Neutrophil (primary cell): ENCODE data around the gene P2RX6.

Experiments used
- H3K27ac ChIP-seq: fragments of 200-600 bp; sonication (generic); 2 replicates; pipeline ENCODE4 v1.5.1; 2016; ENCODE audit warnings: mild to moderate bottlenecking, moderate library complexity
- H3K27me3 ChIP-seq: fragments of 200-600 bp; sonication (generic); 2 replicates; pipeline ENCODE4 v1.6.0; 2016; ENCODE audit warnings: mild to moderate bottlenecking
- H3K36me3 ChIP-seq: fragments of 200-600 bp; sonication (generic); 2 replicates; pipeline ENCODE4 v1.5.1; 2017
- H3K4me1 ChIP-seq, 2 experiments: fragments of 200-600 bp in 1 of 2; sonication (generic) in 1 of 2; 1 replicate in 1 of 2; 2 replicates in 1 of 2; pipeline versions ENCODE4 v1.5.1 to v1.6.1; 2013 to 2016; ENCODE audit warnings: low read depth in 1 of 2, low read length in 1 of 2, mild to moderate bottlenecking in 1 of 2, moderate library complexity in 1 of 2; ENCODE audit not compliant: control insufficient read depth in 1 of 2, insufficient read depth in 1 of 2
- H3K4me3 ChIP-seq, 2 experiments: fragments of 200-600 bp in 1 of 2; sonication (generic) in 1 of 2; 1 replicate in 1 of 2; 2 replicates in 1 of 2; pipeline ENCODE4 v1.5.1; 2013 to 2016; ENCODE audit warnings: low read depth in 1 of 2, low read length in 1 of 2, mild to moderate bottlenecking in 1 of 2, moderate library complexity in 1 of 2
- H3K9me3 ChIP-seq: fragments of 200-600 bp; sonication (generic); 2 replicates; pipeline ENCODE4 v1.5.1; 2016
- TF ChIP-seq, protein P1 (sequence below): fragments of 200-600 bp; sonication (generic); IDR thresholded peaks from 2 replicates; pipeline ENCODE4 v1.5.1; 2016; ENCODE audit warnings: antibody characterized with exemption

P2RX6 gene

DNA sequence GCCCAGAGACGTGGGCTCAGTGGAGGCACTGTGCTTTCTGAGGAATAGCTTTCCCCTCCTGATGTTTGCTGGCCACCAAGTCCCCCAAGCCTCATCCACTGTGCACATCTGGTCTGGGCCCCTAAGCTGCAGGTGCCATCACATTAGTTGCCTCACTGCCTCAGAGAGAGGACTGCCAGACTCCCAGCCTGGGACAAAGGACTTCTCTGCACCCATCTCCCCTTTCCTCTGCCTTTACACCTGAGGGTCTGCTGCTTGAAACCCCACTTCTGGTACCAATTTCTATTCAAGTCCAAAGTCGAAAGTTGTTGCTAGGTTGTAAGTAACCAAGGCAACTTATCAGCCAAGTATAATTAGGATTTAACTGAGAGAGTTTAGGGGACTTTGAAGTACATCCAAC is 36.5 kb upstream of the P2RX6 start:
- no peaks in the 10 kb centered on the region for H3K36me3 ChIP-seq
- H3K9me3 ChIP-seq, result no peaks in the 10 kb centered on the region
- no peak overlapping the region for H3K4me3 ChIP-seq
- H3K27me3 ChIP-seq, result peaks cover 9% of the 10 kb centered on the region
- H3K4me1 ChIP-seq, result peaks cover 27 to 29% of the 10 kb centered on the region in 2 experiments
- H3K27ac ChIP-seq, result no peak overlapping the region
- TF ChIP-seq, protein P1, sequence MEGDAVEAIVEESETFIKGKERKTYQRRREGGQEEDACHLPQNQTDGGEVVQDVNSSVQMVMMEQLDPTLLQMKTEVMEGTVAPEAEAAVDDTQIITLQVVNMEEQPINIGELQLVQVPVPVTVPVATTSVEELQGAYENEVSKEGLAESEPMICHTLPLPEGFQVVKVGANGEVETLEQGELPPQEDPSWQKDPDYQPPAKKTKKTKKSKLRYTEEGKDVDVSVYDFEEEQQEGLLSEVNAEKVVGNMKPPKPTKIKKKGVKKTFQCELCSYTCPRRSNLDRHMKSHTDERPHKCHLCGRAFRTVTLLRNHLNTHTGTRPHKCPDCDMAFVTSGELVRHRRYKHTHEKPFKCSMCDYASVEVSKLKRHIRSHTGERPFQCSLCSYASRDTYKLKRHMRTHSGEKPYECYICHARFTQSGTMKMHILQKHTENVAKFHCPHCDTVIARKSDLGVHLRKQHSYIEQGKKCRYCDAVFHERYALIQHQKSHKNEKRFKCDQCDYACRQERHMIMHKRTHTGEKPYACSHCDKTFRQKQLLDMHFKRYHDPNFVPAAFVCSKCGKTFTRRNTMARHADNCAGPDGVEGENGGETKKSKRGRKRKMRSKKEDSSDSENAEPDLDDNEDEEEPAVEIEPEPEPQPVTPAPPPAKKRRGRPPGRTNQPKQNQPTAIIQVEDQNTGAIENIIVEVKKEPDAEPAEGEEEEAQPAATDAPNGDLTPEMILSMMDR, result no peak

DNA sequence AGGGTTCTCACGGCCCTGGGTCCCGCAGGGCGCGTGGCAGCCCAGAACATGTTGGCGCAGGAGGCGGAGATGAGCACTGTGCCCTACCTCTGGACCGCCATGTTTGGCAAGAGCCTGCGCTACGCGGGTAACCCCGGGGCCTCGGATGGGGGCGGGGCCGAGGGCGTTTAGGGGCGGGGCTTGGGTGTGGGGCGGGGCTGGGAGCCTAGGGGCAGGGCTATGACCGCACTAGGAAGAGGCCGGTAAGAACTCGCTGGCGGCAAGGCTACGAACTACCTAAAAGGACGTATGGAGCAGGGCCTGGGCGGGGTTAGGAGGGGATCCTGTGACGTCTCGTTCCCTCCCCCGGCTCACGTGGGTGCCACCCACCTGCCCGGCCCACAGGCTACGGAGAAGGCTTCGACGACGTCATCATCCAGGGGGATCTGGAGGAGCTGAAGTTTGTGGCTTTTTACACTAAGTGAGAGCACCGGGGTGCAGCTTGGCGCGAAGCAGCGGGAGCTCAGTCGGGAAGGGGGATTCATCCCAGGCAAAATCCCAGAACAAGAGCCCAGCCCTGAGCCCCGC is 35.6 kb upstream of the P2RX6 start:
- Histone ChIP-seq H3K27ac (no peak overlapping the region), H3K4me1 (peaks cover 27 to 29% of the 10 kb centered on the region in 2 experiments)

DNA sequence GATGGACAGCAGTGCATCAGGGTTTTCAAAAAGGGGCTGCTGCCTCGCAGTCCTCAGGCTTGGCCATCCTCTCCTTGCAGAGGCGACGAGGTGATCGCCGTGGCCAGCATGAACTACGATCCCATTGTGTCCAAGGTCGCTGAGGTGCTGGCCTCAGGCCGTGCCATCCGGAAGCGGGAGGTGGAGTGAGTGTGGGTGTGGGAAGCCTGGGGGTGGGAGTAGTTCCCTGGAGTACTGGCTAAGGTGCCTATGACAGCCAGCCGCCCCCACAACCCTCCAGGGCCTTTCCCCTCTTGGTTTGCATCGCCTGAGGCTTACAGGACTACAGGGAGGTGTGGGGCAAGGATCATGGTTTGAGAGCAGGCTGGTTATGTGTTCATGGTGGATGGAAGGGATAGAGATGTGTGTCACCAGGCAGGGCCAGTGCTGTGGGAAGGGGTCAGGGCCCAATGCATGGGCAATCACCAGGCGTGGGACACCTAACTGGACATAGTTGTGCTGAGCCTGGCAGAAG is 35.0 kb upstream of the P2RX6 start:
- TF ChIP-seq, protein P1, result no peak
- Histone ChIP-seq H3K27me3 (peaks cover 9% of the 10 kb centered on the region), H3K27ac (no peak overlapping the region), H3K4me3 (peak overlapping the region in 1 of 2 experiments; percentile 20), H3K4me1 (peaks cover 27 to 29% of the 10 kb centered on the region in 2 experiments), H3K9me3 (no peaks in the 10 kb centered on the region), H3K36me3 (no peaks in the 10 kb centered on the region)

More for the DNA sequence above, 35.6 kb upstream of the P2RX6 start:
- Histone ChIP-seq H3K9me3 (no peaks in the 10 kb centered on the region), H3K27me3 (peaks cover 9% of the 10 kb centered on the region), H3K4me3 (peak overlapping the region; percentile 2 to 20), H3K36me3 (no peaks in the 10 kb centered on the region)
- TF ChIP-seq, protein P1, result no peak

DNA sequence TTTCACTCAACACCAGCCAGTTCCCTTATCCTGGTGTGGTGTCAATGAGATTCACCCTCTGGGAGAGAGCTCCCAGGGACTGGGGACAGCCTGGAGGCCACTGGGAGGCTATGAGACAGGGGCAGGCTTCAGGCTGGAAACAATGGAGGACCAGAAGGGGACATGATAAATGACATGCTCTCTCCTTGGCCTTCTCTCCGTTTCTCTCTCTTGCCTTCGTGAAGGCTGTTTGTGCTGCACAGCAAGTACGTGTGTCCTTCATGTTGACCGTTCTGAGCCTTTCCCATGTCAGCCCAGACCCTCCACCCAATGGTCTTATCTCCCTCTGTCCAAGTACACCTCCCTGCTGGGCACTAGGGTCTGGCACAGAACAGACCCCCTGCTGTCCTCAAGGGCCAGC is 34.4 kb upstream of the P2RX6 start:
- Histone ChIP-seq H3K4me1 (peaks cover 27 to 29% of the 10 kb centered on the region in 2 experiments), H3K27ac (no peak overlapping the region), H3K9me3 (no peaks in the 10 kb centered on the region)

DNA sequence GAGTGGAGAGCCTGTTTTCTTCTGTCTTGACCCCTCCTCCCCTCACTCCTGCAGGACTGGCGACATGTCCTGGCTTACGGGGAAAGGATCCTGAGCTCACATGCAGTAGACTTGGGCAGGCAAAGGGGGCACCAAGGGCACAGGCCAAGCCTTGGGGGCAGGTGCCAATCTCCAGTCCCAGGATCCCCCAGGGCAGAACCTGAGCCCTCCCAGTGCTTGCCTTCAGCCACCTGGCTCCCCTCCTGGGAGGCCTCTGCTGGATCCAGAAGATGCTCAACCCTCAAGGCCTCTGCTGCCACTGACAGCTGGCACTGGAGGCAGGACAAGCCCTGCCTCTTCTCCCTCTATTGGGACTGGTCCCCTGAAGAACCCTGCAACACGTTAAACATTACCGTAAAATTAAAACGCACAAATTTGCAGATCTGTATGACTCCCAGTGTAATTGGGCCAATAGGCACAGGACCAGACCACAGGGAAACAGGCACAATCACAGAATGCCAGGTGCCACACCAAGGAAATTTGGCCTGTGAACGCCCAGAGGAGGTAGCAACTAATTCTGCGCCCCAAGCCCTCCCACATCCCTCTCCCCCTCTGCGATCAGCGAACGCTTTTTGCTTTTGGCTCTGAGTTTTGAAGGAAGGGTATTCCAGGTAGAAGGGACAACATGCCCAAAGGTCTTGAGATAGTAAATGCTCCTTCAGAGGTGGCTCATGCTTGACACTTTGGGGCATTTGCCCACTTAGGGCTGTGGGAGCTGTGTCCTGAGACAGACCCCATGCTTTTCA is 33.8 kb upstream of the P2RX6 start:
- H3K9me3 ChIP-seq, result no peaks in the 10 kb centered on the region
- TF ChIP-seq, protein P1, result no peak
- peaks cover 27 to 29% of the 10 kb centered on the region in 2 experiments for H3K4me1 ChIP-seq
- peak overlapping the region; percentile 76 to 84 for H3K4me3 ChIP-seq
- no peaks in the 10 kb centered on the region for H3K36me3 ChIP-seq
- peak overlapping the region; percentile 76 for H3K27ac ChIP-seq
- H3K27me3 ChIP-seq, result peaks cover 9% of the 10 kb centered on the region

More for the DNA sequence above, 34.4 kb upstream of the P2RX6 start:
- H3K36me3 ChIP-seq, result no peaks in the 10 kb centered on the region
- peaks cover 9% of the 10 kb centered on the region for H3K27me3 ChIP-seq
- no peak overlapping the region for H3K4me3 ChIP-seq
- TF ChIP-seq, protein P1, result no peak
